Spinal cord (tissue), 10 donors: ENCODE data around the gene TPSAB1. TPM values are rescaled to one million over a fixed set of nuclear protein-coding genes. Genes with fewer than 3 reads are reported as not detected.

ENCODE experiments used
- DNase-seq, 6 donors: peaks; one replicate each; pipeline versions ENCODE4 v3.0.0 to v3.0.0-alpha.2; 2013 to 2015; ENCODE audit warnings: low spot score in 6 of 6, low read depth in 4 of 6
- H3K27ac ChIP-seq: one replicate; pipeline ENCODE4 v1.5.1; 2013; ENCODE audit warnings: low read depth, low read length, control low read depth
- H3K27me3 ChIP-seq: one replicate; pipeline ENCODE4 v1.6.1; 2013; ENCODE audit warnings: low read length; ENCODE audit not compliant: control insufficient read depth, insufficient read depth
- H3K36me3 ChIP-seq: one replicate; pipeline ENCODE4 v1.6.1; 2013; ENCODE audit warnings: low read length; ENCODE audit not compliant: control insufficient read depth, insufficient read depth
- H3K4me1 ChIP-seq: one replicate; pipeline ENCODE4 v1.6.1; 2013; ENCODE audit warnings: low read length; ENCODE audit not compliant: control insufficient read depth, insufficient read depth
- H3K4me3 ChIP-seq: one replicate; pipeline ENCODE4 v1.5.1; 2013; ENCODE audit warnings: low read depth, low read length, control low read depth
- H3K9me3 ChIP-seq: one replicate; pipeline ENCODE4 v1.6.1; 2013; ENCODE audit warnings: low read length; ENCODE audit not compliant: control insufficient read depth, insufficient read depth
- WGBS: methylation state at CpG from one replicate; pipeline ENCODE4 v1.1.5; 2013; ENCODE audit warnings: missing lambda C conversion rate; ENCODE audit not compliant: insufficient coverage; 5-methylcytosine and 5-hydroxymethylcytosine counted together
- polyA plus RNA-seq, 2 donors: library from polyadenylated mRNA; unstranded; fragments of 120-200 nt; gene quantifications; one replicate each; pipeline ENCODE4 v1.2.1, GENCODE V29; 2013; ENCODE audit not compliant: insufficient read length in 2 of 2
- total RNA-seq, 2 donors: library from RNA; depleted of rRNA in 1 of 2; stranded (reverse); fragments of 120-200 nt in 1 of 2; fragments of >200 nt in 1 of 2; gene quantifications; one replicate each; pipeline versions ENCODE4 v1.2.3 to v1.2.4, GENCODE V29; 2013 to 2014
- donor health status: healthy.

The TPSAB1 gene
- total and polyA plus RNA-seq, 4 donors: 0.65 to 2.4 (median 1.2) TPM; not detected in 1

DNA sequence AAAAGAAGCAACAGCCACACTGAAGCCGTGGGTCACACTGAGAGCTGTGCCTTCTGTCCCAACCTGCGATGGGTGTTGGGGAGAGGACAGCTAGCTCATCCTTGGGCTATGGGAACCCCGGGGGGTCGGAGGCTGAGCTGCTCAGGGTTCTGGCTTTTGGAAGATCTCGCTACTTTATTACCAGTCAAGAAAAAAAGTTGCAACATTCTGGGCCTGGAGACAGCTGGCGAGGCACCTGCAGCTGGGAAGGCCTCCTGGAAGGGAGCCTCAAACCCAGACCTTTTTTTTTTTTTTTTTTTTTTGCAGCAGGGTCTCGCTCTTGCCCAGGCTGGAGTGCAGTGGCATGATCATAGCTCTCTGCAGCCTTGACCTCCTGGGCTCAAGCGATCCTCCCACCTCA is 40.3 kb downstream of the TPSAB1 start:
- peaks cover 14% of the 10 kb centered on the region for H3K27me3 ChIP-seq
- no peak overlapping the region for H3K27ac ChIP-seq
- H3K36me3 ChIP-seq: no peaks in the 10 kb centered on the region
- H3K9me3 ChIP-seq: no peaks in the 10 kb centered on the region
- 81% methylated on average over 2 of the region's 8 CpGs for WGBS
- DNase-seq: no peak
- H3K4me3 ChIP-seq: no peak overlapping the region
- peaks cover 4% of the 10 kb centered on the region for H3K4me1 ChIP-seq

- WGBS: 79% methylated on average over 16 of the region's 16 CpGs
- no peak for DNase-seq
- Histone ChIP-seq H3K4me1 (peaks cover 4% of the 10 kb centered on the region), H3K9me3 (no peaks in the 10 kb centered on the region), H3K27ac (no peak overlapping the region), H3K36me3 (no peaks in the 10 kb centered on the region), H3K27me3 (peaks cover 19% of the 10 kb centered on the region), H3K4me3 (no peak overlapping the region)
These were observed 41.0 kb downstream of the TPSAB1 start for GRCh38 chr16:1281517-1281916.

GRCh38 chr16:1282324-1282973 is 41.9 kb downstream of the TPSAB1 start:
- DNase-seq: no peak
- peaks cover 22% of the 10 kb centered on the region for H3K27me3 ChIP-seq
- 78% methylated on average over 12 of the region's 17 CpGs for WGBS
- no peaks in the 10 kb centered on the region for H3K9me3 ChIP-seq
- no peaks in the 10 kb centered on the region for H3K36me3 ChIP-seq
- H3K4me1 ChIP-seq: peaks cover 4% of the 10 kb centered on the region
- no peak overlapping the region for H3K4me3 ChIP-seq
- no peak overlapping the region for H3K27ac ChIP-seq

GRCh38 chr16:1283296-1283695 is 42.8 kb downstream of the TPSAB1 start:
- Histone ChIP-seq H3K4me3 (no peak overlapping the region), H3K9me3 (no peaks in the 10 kb centered on the region), H3K4me1 (no peaks in the 10 kb centered on the region), H3K27ac (no peak overlapping the region), H3K27me3 (peaks cover 26% of the 10 kb centered on the region), H3K36me3 (no peaks in the 10 kb centered on the region)
- WGBS: 34% methylated on average over 17 of the region's 17 CpGs
- DNase-seq: no peak

DNA sequence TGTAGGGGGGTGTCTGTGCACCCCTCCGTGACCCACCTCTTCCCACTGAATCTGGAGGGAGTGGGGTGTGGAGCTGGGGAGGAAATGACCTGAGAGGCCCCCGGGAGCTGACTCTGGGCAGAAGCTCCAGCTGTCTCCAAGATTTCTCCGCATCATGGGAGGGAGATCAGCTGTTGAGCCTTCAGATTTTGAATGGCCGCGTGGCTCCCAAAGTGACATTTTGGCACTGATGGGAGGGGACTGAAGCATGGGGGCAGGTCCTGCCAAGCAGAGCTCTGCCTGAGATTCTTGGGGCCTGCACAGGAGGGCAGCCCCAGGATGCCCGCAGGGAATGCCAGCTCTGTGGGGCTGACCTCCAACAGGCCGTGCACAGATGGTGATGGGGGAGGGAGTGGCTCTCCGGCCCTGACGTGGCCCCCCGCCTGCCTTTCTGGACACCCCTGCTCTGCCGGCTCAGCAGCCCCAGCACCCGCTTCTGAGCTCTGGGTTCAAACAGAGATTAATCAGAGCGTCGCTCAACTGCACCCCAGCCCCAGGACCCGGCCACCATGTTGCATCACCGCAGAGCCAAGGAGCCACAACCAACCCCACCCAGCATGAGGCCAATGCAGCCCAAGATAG is 43.6 kb downstream of the TPSAB1 start:
- Histone ChIP-seq H3K4me1 (peaks cover 1% of the 10 kb centered on the region), H3K4me3 (no peak overlapping the region), H3K9me3 (no peaks in the 10 kb centered on the region), H3K27ac (no peak overlapping the region), H3K27me3 (peaks cover 31% of the 10 kb centered on the region), H3K36me3 (no peaks in the 10 kb centered on the region)
- no peak for DNase-seq
- 73% methylated on average over 13 of the region's 16 CpGs for WGBS

- no peak for DNase-seq
- no peaks in the 10 kb centered on the region for H3K9me3 ChIP-seq
- H3K27ac ChIP-seq: no peak overlapping the region
- 62% methylated on average over 34 of the region's 38 CpGs for WGBS
- no peak overlapping the region for H3K4me3 ChIP-seq
- H3K4me1 ChIP-seq: peaks cover 14% of the 10 kb centered on the region
- no peaks in the 10 kb centered on the region for H3K36me3 ChIP-seq
- H3K27me3 ChIP-seq: peaks cover 47% of the 10 kb centered on the region
These were observed 45.4 kb downstream of the TPSAB1 start for GRCh38 chr16:1285669-1286512.

- Histone ChIP-seq H3K9me3 (no peaks in the 10 kb centered on the region), H3K27ac (no peak overlapping the region), H3K27me3 (peaks cover 54% of the 10 kb centered on the region), H3K4me3 (no peak overlapping the region), H3K36me3 (no peaks in the 10 kb centered on the region), H3K4me1 (peaks cover 18% of the 10 kb centered on the region)
- no peak for DNase-seq
- WGBS: 72% methylated on average over 22 of the region's 25 CpGs
These were observed 46.1 kb downstream of the TPSAB1 start for GRCh38 chr16:1286513-1287094.

DNA sequence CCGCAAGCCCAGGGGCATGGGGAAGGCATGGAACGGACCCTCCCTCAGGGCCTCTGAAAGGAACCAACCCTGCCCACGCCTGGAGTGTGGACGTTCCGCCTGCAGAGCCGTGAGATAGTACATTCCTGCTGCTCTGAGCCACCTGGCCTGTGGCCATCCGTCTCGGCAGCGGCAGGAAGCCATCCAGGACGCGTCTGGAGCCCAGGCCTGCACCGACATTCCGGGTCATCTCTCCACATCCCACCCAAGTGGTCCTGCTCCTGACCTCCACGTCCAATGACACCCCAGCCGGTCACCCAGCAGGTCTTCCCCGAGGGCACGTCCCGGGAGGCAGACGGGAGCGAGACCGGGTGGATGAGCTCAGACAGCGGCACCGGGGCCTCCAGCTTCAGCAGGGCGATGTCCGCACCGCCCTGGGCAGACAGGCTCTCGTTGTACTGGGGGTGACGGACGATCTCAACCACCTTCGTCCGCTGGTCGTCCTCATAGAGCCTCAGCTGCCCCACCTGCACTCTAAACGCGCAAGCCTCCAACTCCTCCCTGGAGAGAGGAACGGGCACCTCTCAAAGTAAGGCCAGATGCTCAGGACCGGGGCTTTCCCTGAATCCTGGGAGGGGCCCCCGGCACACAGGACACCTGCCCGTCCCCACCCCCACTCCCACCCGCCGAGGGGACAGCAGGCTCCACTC is 47.6 kb downstream of the TPSAB1 start:
- Histone ChIP-seq H3K9me3 (no peaks in the 10 kb centered on the region), H3K27ac (no peak overlapping the region), H3K36me3 (no peaks in the 10 kb centered on the region), H3K27me3 (peaks cover 59% of the 10 kb centered on the region), H3K4me1 (peaks cover 18% of the 10 kb centered on the region), H3K4me3 (no peak overlapping the region)
- 62% methylated on average over 37 of the region's 40 CpGs for WGBS
- no peak for DNase-seq

- Histone ChIP-seq H3K36me3 (no peaks in the 10 kb centered on the region), H3K9me3 (no peaks in the 10 kb centered on the region), H3K27me3 (peaks cover 59% of the 10 kb centered on the region), H3K27ac (no peak overlapping the region), H3K4me3 (no peak overlapping the region), H3K4me1 (peaks cover 18% of the 10 kb centered on the region)
- DNase-seq: no peak
- WGBS: 36% methylated on average over 13 of the region's 20 CpGs
These were observed 48.4 kb downstream of the TPSAB1 start for GRCh38 chr16:1288813-1289476.
